ENCODE measurements around the gene SLC13A4.
"Not testable (repeated sequence)": the region's sequence is repeated elsewhere in the genome, so short reads cannot be mapped to it uniquely, and the experiment has no call there.

Gene SLC13A4

GRCh38 chr7:135708041-135708440 is 19.9 kb downstream of the SLC13A4 start:
- no peak overlapping the region for H3K4me3 ChIP-seq
- in situ Hi-C loops (cut with MboI; ENCODE audit: low sequenced_read_pairs): no loop called here
- no peaks in the 10 kb centered on the region for H3K36me3 ChIP-seq (replicated peaks)
- DNase-seq (ENCODE audit: low spot score in 2 of 2): no peak
- no peaks in the 10 kb centered on the region for H3K9me3 ChIP-seq
- H3K27me3 ChIP-seq (ENCODE audit: low read depth): no peaks in the 10 kb centered on the region
- no peaks in the 10 kb centered on the region for H3K4me1 ChIP-seq

- H3K4me1 ChIP-seq: no peaks in the 10 kb centered on the region
- no peaks in the 10 kb centered on the region for H3K27me3 ChIP-seq (ENCODE audit: low read depth)
- in situ Hi-C loops (cut with MboI; ENCODE audit: low sequenced_read_pairs): no loop called here
- no peaks in the 10 kb centered on the region for H3K36me3 ChIP-seq (replicated peaks)
- DNase-seq (ENCODE audit: low spot score in 2 of 2): no peak
- H3K9me3 ChIP-seq: no peaks in the 10 kb centered on the region
- no peak overlapping the region for H3K4me3 ChIP-seq
Observed at GRCh38 chr7:135707570-135707966, 20.4 kb downstream of the SLC13A4 start.

GRCh38 chr7:135706858-135707569 is 21.0 kb downstream of the SLC13A4 start:
- Histone ChIP-seq H3K4me1 (no peaks in the 10 kb centered on the region), H3K27me3 (ENCODE audit: low read depth) (no peaks in the 10 kb centered on the region), H3K9me3 (no peaks in the 10 kb centered on the region), H3K36me3 (replicated peaks) (no peaks in the 10 kb centered on the region), H3K4me3 (no peak overlapping the region)
- no peak for DNase-seq (ENCODE audit: low spot score in 2 of 2)
- in situ Hi-C loops (cut with MboI; ENCODE audit: low sequenced_read_pairs): no loop called here

GRCh38 chr7:135706038-135706742 is 21.8 kb downstream of the SLC13A4 start:
- in situ Hi-C loops (cut with MboI; ENCODE audit: low sequenced_read_pairs): no loop called here
- Histone ChIP-seq H3K4me1 (no peaks in the 10 kb centered on the region), H3K36me3 (replicated peaks) (no peaks in the 10 kb centered on the region), H3K4me3 (no peak overlapping the region), H3K9me3 (no peaks in the 10 kb centered on the region), H3K27me3 (ENCODE audit: low read depth) (no peaks in the 10 kb centered on the region)
- no peak for DNase-seq (ENCODE audit: low spot score in 2 of 2)

- Histone ChIP-seq H3K36me3 (replicated peaks) (no peaks in the 10 kb centered on the region), H3K27me3 (ENCODE audit: low read depth) (no peaks in the 10 kb centered on the region), H3K4me3 (no peak overlapping the region), H3K4me1 (no peaks in the 10 kb centered on the region), H3K9me3 (no peaks in the 10 kb centered on the region)
- in situ Hi-C loops (cut with MboI; ENCODE audit: low sequenced_read_pairs): no loop called here
- DNase-seq (ENCODE audit: low spot score in 2 of 2): no peak
Observed at GRCh38 chr7:135704698-135705097, 23.3 kb downstream of the SLC13A4 start.

- Histone ChIP-seq H3K9me3 (no peaks in the 10 kb centered on the region), H3K36me3 (replicated peaks) (no peaks in the 10 kb centered on the region), H3K4me3 (no peak overlapping the region), H3K4me1 (no peaks in the 10 kb centered on the region), H3K27me3 (ENCODE audit: low read depth) (no peaks in the 10 kb centered on the region)
- in situ Hi-C loops (cut with MboI; ENCODE audit: low sequenced_read_pairs): no loop called here
- DNase-seq (ENCODE audit: low spot score in 2 of 2): peak in 1 of 2 experiments; percentile 32
Observed at GRCh38 chr7:135704074-135704473, 23.9 kb downstream of the SLC13A4 start.

- H3K4me1 ChIP-seq: no peaks in the 10 kb centered on the region
- no peaks in the 10 kb centered on the region for H3K9me3 ChIP-seq
- in situ Hi-C loops (cut with MboI; ENCODE audit: low sequenced_read_pairs): no loop called here
- H3K27me3 ChIP-seq (ENCODE audit: low read depth): no peaks in the 10 kb centered on the region
- no peaks in the 10 kb centered on the region for H3K36me3 ChIP-seq (replicated peaks)
- no peak overlapping the region for H3K4me3 ChIP-seq
- DNase-seq (ENCODE audit: low spot score in 2 of 2): peak in 1 of 2 experiments; percentile 12
Observed at GRCh38 chr7:135697276-135698049, 30.5 kb downstream of the SLC13A4 start.

GRCh38 chr7:135693558-135693957 is 34.4 kb downstream of the SLC13A4 start:
- H3K9me3 ChIP-seq: no peaks in the 10 kb centered on the region
- no peak for DNase-seq (ENCODE audit: low spot score in 2 of 2)
- in situ Hi-C loops (cut with MboI; ENCODE audit: low sequenced_read_pairs): no loop called here
- no peaks in the 10 kb centered on the region for H3K36me3 ChIP-seq (replicated peaks)
- no peaks in the 10 kb centered on the region for H3K27me3 ChIP-seq (ENCODE audit: low read depth)
- H3K4me1 ChIP-seq: no peaks in the 10 kb centered on the region
- H3K4me3 ChIP-seq: no peak overlapping the region

- H3K27me3 ChIP-seq (ENCODE audit: low read depth); in situ Hi-C loops (cut with MboI; ENCODE audit: low sequenced_read_pairs); H3K4me1 ChIP-seq; H3K9me3 ChIP-seq; H3K4me3 ChIP-seq; H3K36me3 ChIP-seq (replicated peaks); DNase-seq (ENCODE audit: low spot score in 2 of 2): not testable (repeated sequence)
Observed at GRCh38 chr7:135692606-135693005, 35.4 kb downstream of the SLC13A4 start.

- Histone ChIP-seq H3K27me3 (ENCODE audit: low read depth) (no peaks in the 10 kb centered on the region), H3K4me1 (no peaks in the 10 kb centered on the region), H3K9me3 (no peaks in the 10 kb centered on the region), H3K4me3 (no peak overlapping the region), H3K36me3 (replicated peaks) (no peaks in the 10 kb centered on the region)
- DNase-seq (ENCODE audit: low spot score in 2 of 2): no peak
- in situ Hi-C loops (cut with MboI; ENCODE audit: low sequenced_read_pairs): no loop called here
Observed at GRCh38 chr7:135692055-135692454, 35.9 kb downstream of the SLC13A4 start.

- Histone ChIP-seq H3K4me1 (no peaks in the 10 kb centered on the region), H3K36me3 (replicated peaks) (no peaks in the 10 kb centered on the region), H3K9me3 (no peaks in the 10 kb centered on the region), H3K4me3 (no peak overlapping the region), H3K27me3 (ENCODE audit: low read depth) (no peaks in the 10 kb centered on the region)
- in situ Hi-C loops (cut with MboI; ENCODE audit: low sequenced_read_pairs): no loop called here
- no peak for DNase-seq (ENCODE audit: low spot score in 2 of 2)
Observed at GRCh38 chr7:135690566-135690965, 37.4 kb downstream of the SLC13A4 start.

- Histone ChIP-seq H3K4me3 (no peak overlapping the region), H3K4me1 (no peaks in the 10 kb centered on the region), H3K27me3 (ENCODE audit: low read depth) (no peaks in the 10 kb centered on the region), H3K36me3 (replicated peaks) (no peaks in the 10 kb centered on the region), H3K9me3 (no peaks in the 10 kb centered on the region)
- DNase-seq (ENCODE audit: low spot score in 2 of 2): no peak
- in situ Hi-C loops (cut with MboI; ENCODE audit: low sequenced_read_pairs): no loop called here
Observed at GRCh38 chr7:135687466-135687865, 40.5 kb downstream of the SLC13A4 start.

- no peak for DNase-seq (ENCODE audit: low spot score in 2 of 2)
- no peak overlapping the region for H3K4me3 ChIP-seq
- no peaks in the 10 kb centered on the region; the same call in 1 of the 2 replicates for H3K36me3 ChIP-seq (replicated peaks)
- no peaks in the 10 kb centered on the region for H3K4me1 ChIP-seq
- in situ Hi-C loops (cut with MboI; ENCODE audit: low sequenced_read_pairs): no loop called here
- no peaks in the 10 kb centered on the region for H3K27me3 ChIP-seq (ENCODE audit: low read depth)
- no peaks in the 10 kb centered on the region for H3K9me3 ChIP-seq
Observed at GRCh38 chr7:135685306-135686084, 42.5 kb downstream of the SLC13A4 start.
